ENCODE results near the gene IKZF5. TPM values are rescaled to one million over a fixed set of nuclear protein-coding genes. Genes with fewer than 3 reads are reported as not detected.

Gene IKZF5
- total RNA-seq, 1 donor from 2014 or later = 24.9 TPM

Other genes starting within 250 kb of the IKZF5 start
- gene CUZD1, start 162.9 kb downstream of the IKZF5 start, total RNA-seq = 0.80 TPM
- gene FAM24B, start 129.2 kb downstream of the IKZF5 start, total RNA-seq = 5.4 TPM
- gene FAM24A, start 98.2 kb downstream of the IKZF5 start, total RNA-seq = not detected
- gene C10orf88, start 54.6 kb downstream of the IKZF5 start, total RNA-seq = 9.1 TPM
- 5.4 TPM for gene PSTK, start 28.4 kb downstream of the IKZF5 start, total RNA-seq
- 39.5 TPM for gene ACADSB, start 211 bp upstream of the IKZF5 start, total RNA-seq
- gene HMX3, start 127.2 kb upstream of the IKZF5 start, total RNA-seq = not detected
- not detected for gene HMX2, start 139.3 kb upstream of the IKZF5 start, total RNA-seq
- 65.5 TPM for gene BUB3, start 145.6 kb upstream of the IKZF5 start, total RNA-seq